GM21786 (cell line): ENCODE measurements around the gene GH2.
"Not testable (repeated sequence)": the region's sequence is repeated elsewhere in the genome, so short reads cannot be mapped to it uniquely, and the experiment has no call there.

Source experiments
- ATAC-seq: cut with Tn5 transposase; IDR thresholded peaks from one replicate; pipeline ENCODE4 v1.9.1; 2021; ENCODE audit not compliant: unreplicated experiment

Gene GH2

DNA sequence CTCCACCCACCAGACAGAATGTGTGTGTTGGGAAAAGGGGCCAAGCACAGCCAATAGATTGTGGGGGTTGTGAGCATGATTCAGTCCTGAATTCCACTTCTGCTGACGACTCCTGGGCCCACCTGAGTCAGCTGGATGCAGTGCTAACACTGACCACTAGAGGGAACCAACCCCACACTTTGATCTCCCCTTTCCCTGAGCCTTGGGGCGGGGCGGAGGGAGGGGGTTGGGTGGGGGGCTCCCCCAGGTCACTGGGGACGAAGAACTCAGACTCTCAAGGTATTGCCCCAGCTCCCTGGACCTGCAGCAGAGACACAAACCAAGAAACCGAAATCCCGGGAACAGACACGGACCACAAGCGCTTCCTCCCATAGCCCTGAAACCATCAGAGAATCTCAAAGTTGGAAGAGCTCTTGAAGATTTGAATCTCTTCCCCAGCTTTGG lies 29.9 kb upstream of the GH2 start:
- ATAC-seq = no peak

DNA sequence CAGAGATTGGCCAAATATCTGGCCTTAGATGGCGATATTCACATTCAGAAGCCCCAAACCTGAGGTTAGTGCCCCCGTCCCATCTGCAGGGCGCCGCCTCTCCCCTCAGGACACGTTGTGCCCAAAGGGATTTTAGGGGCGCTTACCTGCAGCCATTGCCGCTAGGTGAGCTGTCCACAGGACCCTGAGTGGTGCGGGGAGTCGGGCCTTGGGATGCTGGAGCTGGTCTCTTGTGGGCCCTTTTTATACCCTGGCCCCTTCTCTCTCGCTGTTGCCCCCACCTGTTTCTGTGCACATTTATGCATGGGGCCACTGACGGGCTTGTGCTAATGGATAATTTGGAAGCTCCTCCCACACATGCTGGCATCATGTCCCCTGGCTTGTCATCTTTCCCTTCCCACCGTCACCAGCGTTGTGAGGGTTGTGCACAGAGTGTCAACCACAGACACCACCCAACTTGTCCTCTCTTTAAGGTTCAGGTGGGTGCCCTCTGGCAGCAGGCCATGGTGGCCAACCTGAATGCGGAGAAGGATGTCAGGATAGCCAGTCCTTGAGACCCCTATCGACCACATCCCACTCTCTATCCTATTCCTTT lies 29.4 kb upstream of the GH2 start, which contains the start of gene CSHL1:
Gene CSHL1 (minus strand): TSS at position 218 of the 595 bp plus-strand sequence. CDS start 62 bp downstream, at position 156.
- ATAC-seq = no peak

GRCh38 chr17:63910096-63910495 lies 28.4 kb upstream of the GH2 start:
- ATAC-seq = no peak

- ATAC-seq = not testable (repeated sequence)
Observed at GRCh38 chr17:63909586-63909985, 27.8 kb upstream of the GH2 start.

GRCh38 chr17:63907161-63907778 lies 25.5 kb upstream of the GH2 start:
- ATAC-seq = not testable (repeated sequence)

GRCh38 chr17:63904796-63905195 lies 23.1 kb upstream of the GH2 start:
- ATAC-seq = not testable (repeated sequence)

DNA sequence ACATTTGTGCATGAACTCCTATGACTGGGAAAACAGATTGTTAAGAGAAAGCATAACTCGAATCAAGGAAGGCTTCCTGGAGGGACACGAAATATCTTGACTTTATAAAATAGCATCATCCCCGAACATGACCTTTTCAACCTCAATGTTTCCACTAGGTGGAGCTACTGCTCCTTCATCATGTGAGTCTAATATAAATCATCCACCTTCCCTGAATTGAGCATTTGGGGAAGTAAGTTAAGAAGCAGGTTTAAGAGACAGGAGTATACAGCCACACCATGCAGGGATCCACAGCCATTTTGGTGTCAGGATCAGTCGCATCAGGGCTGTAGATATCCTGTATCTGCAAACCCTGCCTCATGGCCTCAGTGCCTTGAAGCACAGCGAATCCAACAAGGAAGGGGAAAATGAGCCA lies 22.1 kb upstream of the GH2 start:
- ATAC-seq = not testable (repeated sequence)

GRCh38 chr17:63901971-63902370 lies 20.2 kb upstream of the GH2 start:
- ATAC-seq = not testable (repeated sequence)

DNA sequence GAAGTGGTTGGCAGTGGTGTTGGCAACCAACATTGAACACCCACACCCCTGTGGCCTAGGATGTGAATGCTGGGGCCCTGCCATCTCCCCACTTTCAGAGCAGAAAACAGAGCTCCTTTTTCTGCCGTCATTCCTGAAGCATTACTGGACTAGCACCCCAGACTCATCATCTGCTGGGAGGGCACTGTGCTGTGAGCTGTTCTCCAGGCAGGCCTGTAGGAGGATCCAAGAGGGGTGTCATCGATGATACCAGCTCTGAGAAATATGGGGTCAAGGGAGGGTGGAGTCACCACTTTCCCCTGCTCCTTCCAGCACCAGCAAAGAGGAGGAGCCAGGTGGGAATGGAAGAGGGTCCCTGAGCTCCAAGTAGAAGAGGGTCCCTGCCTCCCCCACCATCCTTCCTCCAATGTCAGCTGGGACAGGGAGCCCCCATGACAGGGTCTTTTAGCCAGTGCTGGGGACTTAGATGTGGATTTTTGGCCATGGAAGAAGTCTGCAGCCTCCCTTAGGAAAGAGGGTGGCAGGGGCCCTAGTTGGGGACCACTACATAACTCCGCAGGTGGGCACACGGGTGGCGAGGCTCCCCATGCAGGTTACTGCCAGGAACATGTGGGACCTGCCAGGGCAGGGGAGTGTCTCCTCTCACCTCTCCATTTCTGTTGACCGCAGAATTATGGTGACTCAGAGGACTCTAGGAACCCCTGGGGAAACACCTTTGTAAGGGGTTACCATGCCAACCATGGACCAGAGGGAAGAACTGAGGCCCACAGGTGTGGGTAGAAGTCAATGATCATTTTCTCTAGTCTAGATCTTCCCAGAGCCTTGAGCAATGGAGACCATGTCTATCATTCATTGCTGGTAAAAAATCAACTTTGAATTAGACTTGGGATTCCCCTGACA lies 17.4 kb upstream of the GH2 start:
- not testable (repeated sequence) for ATAC-seq

DNA sequence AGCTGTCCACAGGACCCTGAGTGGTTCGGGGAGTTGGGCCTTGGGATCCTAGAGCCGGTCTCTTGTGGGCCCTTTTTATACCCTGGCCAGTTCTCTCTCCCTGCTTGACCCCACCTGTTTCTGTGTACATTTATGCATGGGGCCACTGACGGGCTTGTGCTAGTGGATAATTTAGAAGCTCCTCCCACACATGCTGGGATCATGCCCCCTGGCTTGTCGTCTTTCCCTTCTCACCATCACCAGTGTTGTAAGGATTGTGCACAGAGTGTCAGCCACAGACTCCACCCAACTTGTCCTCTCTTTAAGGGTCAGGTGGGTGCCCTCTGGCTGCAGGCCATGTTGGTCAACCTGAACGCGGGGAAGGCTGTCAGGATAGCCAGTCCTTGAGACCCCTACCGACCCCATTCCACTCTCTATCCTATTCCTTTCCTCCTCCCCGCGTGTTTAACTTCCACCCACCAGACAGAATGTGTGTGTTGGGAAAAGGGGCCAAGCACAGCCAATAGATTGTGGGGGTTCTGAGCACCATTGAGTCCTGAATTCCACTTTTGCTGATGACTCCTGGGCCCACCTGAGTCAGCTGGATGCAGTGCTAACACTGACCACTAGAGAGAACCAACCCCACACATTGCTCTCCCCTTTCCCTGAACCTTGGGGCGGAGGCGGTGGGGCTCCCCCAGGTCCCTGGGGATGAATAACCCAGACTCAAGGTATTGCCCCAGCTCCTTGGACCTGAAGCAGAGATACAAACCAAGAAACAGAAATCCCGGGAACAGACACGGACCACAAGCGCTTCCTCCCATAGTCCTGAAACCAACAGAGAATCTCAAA lies 15.0 kb upstream of the GH2 start, which contains the start of gene CSH1:
Gene CSH1 (minus strand): TSS at position 51 of the 831 bp plus-strand sequence. CDS start 63 bp downstream, outside the sequence.
- not testable (repeated sequence) for ATAC-seq

- ATAC-seq = not testable (repeated sequence)
Observed at GRCh38 chr17:63894821-63895220, 13.1 kb upstream of the GH2 start.

GRCh38 chr17:63894021-63894420 lies 12.3 kb upstream of the GH2 start:
- ATAC-seq = not testable (repeated sequence)

- not testable (repeated sequence) for ATAC-seq
Observed at GRCh38 chr17:63892316-63893037, 10.7 kb upstream of the GH2 start.

DNA sequence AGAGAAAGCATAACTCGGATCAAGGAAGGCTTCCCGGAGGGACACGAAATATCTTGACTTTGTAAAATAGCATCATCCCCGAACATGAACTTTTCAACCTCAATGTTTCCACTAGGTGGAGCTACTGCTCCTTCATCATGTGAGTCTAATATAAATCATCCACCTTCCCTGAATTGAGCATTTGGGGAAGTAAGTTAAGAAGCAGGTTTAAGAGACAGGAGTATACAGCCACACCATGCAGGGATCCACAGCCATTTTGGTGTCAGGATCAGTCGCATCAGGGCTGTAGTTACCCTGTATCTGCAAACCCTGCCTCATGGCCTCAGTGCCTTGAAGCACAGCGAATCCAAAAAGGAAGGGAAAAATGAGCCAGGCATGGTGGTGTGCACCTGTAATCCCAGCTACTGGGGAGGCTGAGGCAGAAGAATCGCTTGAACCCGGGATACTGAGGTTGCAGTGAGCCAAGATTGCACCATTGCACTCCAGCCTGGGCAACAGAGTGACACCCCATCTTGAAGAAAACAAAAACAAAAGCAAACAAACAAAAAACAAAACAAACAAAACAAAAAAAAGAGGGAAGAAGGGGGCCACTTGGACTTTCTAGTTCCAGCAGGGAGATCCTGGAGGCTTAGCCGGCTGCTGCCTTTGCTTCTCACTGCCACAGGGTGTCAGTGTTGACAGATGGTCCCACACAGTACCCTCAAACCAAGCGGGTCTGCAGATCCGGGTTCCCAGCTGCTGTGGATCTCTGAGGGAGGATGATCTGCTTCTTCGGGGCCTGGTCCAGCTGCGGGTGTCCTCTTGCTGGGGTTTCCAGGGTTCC lies 7.5 kb upstream of the GH2 start:
- ATAC-seq = not testable (repeated sequence)

GRCh38 chr17:63885119-63885518 lies 3.4 kb upstream of the GH2 start:
- ATAC-seq = not testable (repeated sequence)

GRCh38 chr17:63882626-63883126 lies 932 bp upstream of the GH2 start:
- not testable (repeated sequence) for ATAC-seq

GRCh38 chr17:63881337-63881736 lies 407 bp downstream of the GH2 start:
- ATAC-seq = not testable (repeated sequence)

- no peak for ATAC-seq
Observed at GRCh38 chr17:63880706-63881105, 1.0 kb downstream of the GH2 start.

- ATAC-seq = not testable (repeated sequence)
Observed at GRCh38 chr17:63878413-63878812, 3.3 kb downstream of the GH2 start.
